Gastrocnemius medialis (tissue), 4 donors: ENCODE results near the gene NTRK3.

Experiments used
- CTCF ChIP-seq, 5 experiments: fragments of 450-650 bp in 3 of 5; fragments of 200-600 bp in 2 of 5; sonication (generic) in 2 of 5; IDR thresholded peaks in 4 of 5; conservative IDR thresholded peaks in 1 of 5; 1 replicate in 4 of 5; 2 replicates in 1 of 5; pipeline ENCODE4 v1.5.1; 2016 to 2019; ENCODE audit warnings: antibody characterized with exemption in 5 of 5, mild to moderate bottlenecking in 3 of 5, moderate library complexity in 3 of 5
- POLR2A ChIP-seq, 2 donors: fragments of 450-650 bp; IDR thresholded peaks; one replicate each; pipeline ENCODE4 v1.6.1; 2017; ENCODE audit warnings: antibody characterized with exemption in 2 of 2, mild to moderate bottlenecking in 2 of 2, moderate library complexity in 2 of 2

DNA sequence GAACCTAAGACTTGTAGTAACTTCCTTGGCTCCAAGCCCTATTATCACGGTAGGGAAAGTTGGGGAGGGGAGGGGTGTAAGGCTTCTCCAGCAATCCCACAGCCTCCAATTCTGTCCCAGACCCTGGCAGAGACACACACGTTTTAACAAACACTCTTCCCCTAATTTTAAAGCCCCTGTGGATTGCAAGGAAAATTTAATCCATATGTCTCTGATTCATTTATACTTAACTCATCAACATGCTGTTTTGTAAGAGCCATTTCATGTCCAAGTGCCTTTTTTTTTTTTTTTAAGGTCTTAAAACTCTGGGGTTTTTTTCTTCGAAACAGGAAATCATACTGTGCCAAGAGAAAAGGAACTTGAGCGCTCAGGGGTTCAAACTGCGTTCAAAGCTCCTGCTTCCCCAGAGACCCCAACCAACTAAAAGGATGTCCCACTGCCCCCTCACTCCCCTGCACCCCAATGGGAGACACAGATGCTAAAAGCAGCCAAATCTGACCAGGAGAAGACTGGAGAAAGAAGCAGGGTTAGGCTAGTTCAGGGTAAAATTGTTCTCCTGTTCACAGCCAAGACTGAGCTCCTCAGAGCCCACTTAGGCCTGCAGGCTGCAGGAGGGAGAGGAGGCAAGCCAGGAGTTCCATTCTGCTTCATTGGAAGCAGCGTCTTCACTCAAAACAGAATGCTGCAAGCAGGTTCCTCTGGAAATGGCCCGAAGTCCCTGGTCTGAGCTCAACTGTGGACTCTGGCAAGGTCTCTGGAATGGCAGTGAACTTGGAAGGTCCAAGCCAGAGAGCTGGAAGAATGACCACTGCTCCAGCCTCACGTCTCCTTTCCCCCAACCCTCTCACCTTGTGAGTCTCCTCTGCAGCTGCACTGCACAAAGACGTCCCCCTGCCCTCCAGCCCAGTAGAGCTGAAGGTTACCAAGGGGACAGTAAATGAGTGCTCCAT, 172.5 kb downstream of the NTRK3 start:
- no peak for TF ChIP-seq CTCF (IDR thresholded peaks at IDR 0.05 in 4 of 5, conservative IDR thresholded peaks at IDR 0.05 in 1 of 5)
- no peak for TF ChIP-seq POLR2A (IDR thresholded peaks at IDR 0.05)
